HL-60/S4 treated with phorbol 12-myristate 13-acetate at 8.2 ng/mL for 4 days and 3 days (cell line): ENCODE measurements around the gene BRSK2.
"Not testable (repeated sequence)": the region's sequence is repeated elsewhere in the genome, so short reads cannot be mapped to it uniquely, and the experiment has no call there.

Source experiments
- in situ Hi-C: fragments of 300-500 bp; cut with MboI; formaldehyde crosslinking; loops from 2 replicates; pipeline ENCODE4 v1.15.0; 2022; ENCODE audit warnings: low sequenced_read_pairs

BRSK2 gene

DNA sequence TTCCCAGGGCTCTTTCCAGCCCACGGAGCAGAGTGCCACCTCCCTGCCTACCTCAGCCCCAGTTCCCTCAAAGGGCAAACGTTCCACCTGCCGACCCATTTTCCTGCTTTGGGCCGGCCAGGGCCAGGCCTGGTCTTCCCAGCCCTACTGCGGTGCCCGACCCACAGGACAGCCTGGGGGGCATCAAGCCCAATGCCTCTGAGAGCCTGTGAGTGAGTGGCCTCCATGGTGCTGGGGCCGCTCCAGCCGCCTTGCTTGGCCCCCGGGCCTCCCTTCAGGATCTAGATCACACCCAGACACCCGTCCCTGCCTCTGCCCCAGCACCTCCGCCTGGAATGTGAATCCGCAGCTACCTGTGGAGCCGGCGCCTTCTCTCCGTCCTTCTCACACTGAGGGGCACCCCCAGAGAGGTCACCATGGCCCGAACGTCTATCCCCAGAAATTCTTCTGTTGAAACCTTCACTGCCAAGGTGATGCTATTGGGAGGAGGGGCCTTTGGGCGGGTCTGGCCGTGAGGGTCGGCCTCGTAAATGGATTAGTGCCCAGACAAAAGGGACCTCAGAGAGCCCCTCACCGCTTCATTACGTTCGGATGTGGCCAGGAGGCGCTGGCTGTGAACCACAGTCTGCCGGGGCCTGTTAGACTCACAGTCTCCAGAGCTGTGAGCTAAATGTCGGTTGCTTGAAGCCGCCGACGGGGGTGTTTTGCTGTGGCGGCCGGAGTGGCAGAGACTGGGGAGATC, 36.2 kb upstream of the BRSK2 start:
- in situ Hi-C loops = no loop called here

DNA sequence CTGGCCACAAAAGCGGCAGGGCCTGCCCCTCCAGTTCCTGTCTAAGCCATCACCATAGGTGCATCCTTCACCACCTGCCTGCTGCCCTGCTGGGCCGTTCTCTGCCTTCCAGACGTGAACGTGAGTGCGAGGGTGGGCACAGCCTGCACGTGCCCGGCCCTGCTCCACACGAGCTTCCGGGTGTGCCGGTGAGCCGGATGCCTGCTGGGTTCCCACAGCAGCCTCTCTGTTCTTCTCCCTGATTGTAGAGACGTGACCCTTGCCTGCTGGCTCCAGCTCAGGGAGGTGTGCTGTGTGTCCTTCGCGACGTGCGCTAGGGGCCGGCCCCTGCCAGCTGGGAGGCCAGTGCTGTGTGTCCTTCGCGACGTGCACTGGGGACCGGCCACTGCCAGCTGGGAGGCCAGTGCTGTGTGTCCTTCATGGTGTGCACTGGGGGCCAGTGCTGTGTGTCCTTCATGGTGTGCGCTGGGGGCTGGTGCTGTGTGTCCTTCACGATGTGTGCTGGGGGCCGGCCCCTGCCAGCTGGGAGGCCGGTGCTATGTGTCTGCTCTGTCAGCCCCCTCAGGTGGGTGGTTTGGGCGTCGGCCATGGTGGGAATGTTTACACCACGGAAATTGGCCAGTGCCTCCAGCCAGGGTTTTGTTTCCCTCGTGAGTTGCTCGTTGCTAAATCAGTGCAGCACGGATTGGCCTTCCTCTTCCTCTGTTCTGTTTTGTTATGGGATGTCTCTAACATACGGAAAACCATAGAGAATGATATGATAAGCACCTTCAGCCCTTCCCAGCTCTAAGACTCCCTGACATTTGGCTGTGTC, 35.4 kb upstream of the BRSK2 start:
- in situ Hi-C loops = no loop called here

DNA sequence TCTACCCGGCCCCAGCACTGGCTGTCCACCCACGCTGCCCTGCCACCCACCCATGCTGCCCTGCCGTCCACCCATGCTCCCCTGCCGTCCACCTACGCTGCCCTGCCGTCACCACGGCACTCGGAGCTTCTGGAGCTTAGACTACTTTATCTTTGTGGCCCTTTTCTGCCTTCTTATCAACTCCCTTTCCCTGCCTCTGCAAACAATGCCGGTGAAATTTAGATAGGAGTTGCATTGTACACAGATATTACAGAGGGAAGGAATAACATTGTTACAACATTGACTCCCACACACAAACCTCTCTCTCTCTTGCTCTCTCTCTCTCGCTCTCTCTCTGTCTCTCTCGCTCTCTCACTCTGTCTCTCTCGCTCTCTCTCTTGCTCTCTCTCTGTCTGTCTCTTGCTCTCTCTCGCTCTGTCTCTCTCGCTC, 33.7 kb upstream of the BRSK2 start:
- in situ Hi-C loops = no loop called here

DNA sequence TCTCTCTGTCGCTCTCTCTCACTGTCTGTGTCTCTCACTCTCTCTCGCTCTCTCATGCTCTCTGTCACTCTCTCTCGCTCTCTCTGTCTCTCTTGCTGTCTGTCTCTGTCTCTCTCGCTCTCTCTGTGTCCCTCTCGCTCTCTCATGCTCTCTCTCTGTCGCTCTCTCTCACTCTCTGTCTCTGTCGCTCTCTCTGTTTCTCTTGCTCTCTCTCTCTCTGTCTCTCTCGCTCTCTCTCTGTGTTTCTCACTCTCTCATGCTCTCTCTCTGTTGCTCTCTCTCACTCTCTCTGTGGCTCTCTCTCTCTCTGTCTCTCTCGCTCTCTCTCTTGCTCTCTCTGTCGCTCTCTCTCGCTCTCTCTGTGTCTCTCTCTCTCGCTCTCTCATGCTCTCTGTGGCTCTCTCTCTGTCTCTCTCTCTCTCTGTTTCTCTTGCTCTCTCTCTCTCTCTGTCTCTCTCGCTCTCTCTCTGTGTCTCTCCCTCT, 33.2 kb upstream of the BRSK2 start:
- in situ Hi-C loops = no loop called here

DNA sequence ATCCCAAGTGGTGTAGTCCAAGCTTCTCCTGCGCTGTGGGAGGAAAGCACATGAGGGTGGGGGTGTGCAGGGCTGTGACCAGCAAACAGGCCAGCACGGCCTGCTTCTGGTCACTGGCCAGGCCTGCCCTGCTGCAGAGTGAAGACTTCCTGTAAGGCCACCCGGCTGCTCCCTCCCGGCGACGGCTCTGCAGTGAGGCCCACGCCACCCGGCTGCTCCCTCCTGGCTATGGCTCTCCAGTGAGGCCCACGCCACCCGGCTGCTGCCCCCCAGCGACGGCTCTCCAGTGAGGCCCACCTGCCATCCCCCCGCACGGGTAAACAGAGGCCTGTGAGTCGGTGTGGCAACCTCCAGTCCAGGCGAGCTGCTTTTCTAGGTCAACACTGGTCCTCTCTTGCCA, 31.4 kb upstream of the BRSK2 start:
- in situ Hi-C loops = no loop called here

DNA sequence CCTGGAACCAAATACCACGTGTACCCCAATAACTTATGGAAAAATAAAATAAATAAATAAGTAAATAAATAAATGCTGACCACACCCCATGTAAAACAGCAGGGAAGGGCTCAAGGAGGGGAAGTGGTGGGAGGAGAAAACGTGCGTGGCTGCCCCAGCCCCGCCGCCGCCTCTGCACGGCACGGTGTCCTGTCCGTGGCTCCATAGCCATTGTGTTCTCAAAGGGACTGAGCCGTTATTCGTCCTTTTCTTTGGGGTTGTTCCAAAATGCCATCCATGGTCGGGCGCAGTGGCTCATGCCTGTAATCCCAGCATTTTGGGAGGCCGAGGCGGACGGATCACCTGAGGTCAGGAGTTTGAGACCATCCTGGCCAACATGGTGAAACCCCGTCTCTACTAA, 30.8 kb upstream of the BRSK2 start:
- in situ Hi-C loops = not testable (repeated sequence)

DNA sequence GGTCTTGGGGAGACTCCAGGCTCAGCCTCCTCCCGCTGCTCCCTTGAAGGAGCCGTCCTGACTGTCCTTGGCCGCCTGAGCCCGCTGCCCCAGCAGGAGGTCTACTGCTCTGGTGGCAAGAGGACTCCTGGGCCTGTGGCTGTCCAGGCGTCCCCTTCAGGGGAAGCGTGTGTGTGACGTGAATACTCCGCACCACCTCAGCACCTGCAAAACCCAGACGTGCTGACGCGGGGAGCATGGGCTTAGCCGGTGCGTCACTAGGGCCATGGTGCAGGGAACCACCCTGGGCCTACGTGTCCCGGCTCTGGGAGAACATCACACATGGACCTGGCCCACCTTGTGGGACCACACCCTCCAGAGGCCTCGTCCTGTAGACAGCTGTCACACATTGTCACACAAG, 30.2 kb upstream of the BRSK2 start:
- in situ Hi-C loops = no loop called here

DNA sequence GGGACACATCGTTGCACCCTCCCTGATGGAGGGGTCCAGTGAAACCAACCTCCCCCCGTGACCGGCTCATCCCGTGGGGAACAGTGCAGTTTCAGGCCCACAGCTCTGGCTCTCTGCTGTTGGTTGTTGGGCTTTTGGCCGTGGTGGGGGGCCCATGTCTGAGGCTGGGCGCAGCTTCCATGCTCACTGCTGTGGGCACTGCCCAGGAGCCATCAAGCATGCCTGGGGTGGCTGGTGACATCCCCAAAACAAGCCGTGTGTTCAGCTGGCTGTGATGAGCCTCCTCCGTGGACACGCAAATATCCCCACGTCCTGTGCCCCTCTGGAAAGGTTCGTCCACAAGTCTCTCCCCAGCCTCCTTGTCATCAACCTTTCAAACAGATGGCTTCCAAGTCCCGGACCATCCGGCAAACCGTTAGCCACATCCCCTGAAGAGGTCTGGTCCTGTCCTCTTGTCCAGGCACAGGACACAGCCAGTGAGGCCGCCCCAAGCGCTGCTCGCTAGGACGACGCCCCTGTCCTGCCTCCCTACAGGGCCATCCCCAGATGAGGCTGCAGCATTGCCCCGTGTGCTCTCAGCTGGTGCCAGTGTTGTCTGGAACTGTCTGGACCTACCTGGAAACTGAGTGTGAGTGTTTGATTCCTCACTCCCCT, 29.4 kb upstream of the BRSK2 start:
- in situ Hi-C loops = no loop called here

DNA sequence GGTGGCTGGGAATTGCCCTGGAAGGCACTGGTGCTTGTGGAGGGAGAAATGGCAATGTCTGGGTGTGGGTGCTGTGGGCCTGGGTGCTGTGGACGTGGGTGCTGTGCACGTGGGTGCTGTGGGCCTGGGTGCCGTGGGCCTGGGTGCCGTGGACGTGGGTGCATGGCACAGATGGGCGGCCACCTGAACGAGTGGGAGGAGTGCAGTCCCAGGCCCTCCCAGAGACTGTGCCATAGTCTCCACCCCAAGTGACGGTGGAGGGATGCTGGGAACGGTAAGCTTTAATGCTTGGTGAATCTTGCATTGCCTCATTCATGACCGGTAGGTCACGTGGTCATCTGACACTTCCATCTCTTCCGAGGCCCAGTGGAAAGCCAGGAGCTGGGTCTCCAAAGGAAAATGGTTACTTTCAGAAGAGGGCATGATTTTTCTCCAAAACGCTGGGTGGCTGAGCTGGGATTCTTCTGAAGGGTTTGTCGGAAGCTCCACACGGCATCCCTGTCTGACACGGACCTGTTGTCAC, 28.8 kb upstream of the BRSK2 start:
- in situ Hi-C loops = no loop called here

DNA sequence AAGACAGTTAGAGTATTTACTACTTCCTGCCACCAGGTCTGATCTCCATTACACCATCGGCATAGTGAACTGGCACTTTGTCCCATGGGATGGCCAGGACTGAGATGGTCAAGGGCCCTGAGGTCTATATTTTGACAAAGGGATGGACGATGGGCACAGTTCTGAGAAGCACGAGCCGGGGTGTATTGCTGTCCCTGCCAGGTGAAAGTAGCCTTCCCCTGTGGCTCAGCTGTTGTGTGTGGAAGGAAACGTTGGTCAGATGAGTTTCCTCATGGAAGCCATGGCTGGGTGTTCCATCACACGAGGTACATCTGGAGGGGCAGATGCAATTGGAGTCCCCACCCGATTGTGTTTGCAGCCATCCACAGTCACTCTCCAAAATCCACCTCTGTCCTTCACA, 27.9 kb upstream of the BRSK2 start:
- in situ Hi-C loops = no loop called here

DNA sequence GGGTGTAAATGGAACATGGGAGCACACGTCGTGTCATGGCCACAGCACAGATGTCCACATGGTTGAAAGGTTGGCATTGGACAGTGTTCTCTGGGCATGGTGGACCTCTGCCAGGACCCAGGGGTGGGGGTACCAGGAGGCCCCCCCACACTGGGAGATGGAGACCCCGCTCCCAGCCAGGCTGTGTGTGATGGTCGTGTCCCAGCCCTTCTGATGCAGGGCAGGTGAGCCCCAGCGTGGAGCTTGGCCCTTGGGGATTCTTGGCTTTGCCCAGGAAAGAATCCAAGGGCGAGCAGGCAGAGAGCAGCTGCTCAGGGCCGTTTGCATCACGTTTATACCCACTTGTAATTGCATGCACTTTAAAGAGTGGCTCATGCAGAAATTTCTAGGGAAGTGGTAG, 22.0 kb upstream of the BRSK2 start:
- in situ Hi-C loops = no loop called here

DNA sequence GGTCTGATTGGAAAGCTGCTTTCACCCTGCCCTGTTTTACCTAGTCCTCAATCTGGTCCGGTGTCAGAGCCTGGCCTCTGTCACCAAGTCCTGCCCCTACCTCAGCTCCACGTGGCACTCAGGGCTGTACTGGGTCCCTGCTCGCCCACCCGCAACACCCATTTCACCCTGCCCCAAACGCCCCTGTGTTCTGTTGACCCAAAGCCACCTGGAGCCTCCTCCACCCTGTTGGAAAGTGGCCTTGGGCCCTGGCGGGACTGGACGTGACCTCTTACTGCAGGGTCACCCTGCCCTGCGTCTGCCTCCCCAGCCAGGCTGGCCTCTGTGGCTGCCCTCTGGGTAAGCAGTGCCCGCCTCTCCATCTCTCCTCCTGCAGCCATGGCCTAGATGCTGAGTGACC, 21.5 kb upstream of the BRSK2 start:
- in situ Hi-C loops = no loop called here

DNA sequence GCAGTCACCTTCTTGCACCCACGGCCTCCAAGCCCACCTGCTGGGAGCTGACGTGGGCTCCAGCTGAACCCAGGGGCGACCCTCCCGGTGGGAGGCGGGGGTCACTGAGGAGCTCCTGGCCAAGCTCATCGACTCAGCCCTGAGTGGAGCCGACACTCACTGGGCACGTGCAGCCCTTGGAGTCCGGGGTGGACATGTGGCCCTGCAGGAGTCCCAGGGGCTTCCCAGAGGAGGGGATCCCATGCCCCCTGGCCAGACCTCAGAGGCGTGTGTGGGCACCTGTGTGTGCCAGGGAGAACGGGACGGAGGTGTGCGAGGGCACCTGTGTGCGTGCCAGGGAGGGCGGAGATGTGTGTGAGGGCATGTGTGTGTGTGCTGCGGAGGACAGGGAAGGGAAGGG, 20.8 kb upstream of the BRSK2 start:
- in situ Hi-C loops = no loop called here

DNA sequence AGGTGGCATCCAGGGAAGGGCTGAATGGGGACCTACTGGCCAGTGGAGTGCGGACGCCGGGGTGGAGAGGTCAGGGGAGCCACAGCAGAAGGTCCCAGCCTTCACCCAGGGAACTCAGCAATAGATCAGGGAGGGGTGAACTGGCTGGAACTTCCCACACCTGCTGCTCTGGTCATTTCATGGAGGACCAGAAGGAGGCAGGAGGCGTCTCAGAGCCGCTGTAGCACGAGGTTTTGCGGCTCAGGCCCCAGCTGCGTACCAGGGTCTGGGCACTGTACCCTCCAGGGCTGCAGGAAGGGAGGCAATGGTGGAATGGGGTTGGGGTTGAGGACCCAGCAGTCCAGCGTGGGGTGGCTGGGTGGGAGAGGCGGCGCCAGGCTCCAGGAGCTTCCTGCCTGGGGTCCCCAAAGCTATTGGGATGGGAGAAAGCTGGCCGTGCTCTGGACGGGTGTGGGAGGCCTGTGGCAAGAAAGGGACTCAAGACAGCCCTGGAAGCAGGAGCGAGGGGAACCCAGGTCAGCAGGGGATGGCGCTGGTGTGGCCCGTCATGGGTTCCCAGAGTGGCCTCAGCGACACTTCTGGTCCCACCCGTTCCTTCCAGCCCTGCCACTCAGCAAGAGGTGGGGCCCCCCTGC, 20.2 kb upstream of the BRSK2 start:
- in situ Hi-C loops = no loop called here

DNA sequence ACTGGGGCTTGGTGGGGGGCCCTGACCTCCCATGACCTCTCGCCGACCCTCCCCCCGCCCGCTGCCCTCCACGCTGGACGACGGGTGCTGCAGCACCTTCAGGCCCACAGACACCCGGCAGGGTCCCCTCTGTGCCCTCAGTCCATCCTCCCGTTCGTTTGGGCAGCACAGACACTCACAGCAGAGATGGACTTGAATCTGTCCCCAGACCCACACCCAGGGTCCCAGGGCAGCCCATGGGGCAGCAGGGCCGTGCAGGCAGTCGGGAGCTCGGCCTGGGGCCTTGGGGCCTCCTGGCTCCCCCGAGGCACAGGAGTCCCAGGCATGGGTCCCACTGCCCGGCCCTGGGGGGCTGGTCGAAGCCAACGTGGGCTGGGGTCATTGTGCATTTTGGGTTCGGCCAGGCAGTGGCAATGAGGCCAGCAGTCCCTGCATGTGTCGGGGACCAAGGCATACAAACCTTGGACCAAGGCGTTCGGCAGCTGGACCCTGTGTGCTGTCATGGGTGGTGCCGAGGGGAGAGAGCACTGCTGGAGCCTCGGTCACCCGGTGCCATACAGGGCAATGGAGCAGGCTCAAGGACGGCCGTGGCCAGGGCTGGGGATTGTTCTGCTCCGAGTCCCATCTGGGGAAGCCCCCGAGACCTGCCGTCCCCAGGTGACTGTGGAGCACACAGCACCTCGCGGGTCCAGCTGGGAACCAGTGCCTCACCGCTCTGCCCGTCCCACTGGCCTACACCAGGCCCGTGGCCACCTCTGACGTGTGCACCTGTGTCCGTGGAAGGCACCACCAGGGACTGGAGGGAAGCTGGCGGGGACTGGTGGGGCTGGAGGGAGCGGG, 19.3 kb upstream of the BRSK2 start:
- in situ Hi-C loops = no loop called here

DNA sequence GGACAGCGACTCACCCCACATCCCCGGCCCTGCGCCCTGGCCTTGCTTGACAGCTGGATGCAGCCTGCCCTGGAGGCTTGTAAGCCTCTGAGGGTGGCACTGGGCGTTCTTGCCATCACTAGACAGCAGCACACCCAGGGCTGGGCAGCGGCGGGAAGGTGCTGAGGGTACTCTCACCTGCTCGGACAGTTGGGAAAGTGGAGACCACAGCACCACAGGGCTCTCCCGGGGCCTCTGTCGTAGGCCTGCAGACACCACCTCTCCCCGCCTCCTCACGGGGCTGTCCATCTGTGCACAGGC, 18.8 kb upstream of the BRSK2 start:
- in situ Hi-C loops = no loop called here

DNA sequence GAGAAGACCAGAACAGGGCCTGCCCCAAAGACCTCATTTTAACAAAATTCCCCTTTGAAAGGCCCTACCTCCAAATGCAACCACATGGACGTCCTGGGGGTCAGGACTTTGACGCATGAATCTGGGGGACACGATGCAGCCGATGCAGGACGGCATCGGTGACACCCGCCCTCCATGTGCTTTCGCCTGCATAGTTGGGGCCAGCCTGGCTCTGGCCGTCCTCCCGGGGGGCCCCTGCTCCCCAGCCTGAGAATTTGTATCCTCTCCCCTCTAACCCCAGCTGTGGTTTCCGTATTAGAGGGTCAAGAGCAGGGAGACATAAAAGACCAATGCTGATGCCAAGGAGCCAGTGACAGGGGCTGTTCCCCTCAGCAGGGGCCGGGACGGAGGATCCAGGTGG, 18.4 kb upstream of the BRSK2 start:
- in situ Hi-C loops = no loop called here

DNA sequence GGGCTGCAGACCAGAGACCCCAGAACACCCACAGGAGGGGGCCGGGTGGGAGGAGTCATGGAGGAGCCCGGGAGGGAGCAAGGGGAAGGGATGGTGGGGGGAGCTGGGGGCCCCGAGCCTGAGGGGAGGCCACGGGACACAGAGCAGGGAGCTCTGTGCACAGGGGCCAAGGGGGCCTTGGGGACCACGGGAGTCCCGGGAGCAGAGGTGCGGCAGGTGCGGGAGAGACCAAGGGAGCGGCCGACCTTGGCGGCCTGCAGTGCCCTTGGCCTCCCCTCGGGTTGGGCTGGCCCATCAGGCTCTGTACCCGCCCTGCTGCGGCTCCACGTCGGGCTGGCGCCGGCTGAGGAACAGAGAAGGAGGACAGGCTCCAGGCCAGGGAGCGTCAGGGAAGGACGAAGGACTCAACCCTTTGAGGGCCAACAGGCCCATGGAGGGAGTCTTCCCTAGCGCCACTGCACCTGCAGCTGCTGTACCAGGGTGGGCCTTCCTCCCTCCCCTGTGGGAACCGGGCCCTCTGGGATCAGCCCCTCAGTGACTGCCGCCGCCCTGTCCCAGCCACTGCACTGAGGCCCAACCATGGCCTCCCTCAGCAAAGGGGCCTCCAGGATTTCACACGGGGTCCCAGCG, 17.8 kb upstream of the BRSK2 start:
- in situ Hi-C loops = no loop called here

DNA sequence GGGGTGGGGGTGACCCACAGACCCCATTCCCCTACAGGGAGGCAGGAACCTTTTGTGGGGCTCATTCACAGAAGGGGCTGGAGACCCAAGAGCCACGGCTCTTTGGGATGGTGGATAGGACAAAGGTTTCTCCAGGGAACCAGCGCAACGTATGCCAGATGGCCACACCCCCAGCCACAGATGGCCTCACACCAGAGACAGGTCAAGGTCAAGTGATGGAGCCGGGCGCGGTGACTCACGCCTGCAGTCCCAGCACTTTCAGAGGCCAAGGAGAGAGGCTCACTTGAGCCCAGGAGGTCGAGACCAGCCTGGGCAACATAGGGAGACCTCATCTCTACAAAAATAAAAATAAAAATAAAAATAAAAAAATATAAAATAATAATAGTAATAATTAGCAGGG, 17.1 kb upstream of the BRSK2 start:
- in situ Hi-C loops = no loop called here
